GM21825 (cell line): ENCODE results near the gene GJE1.

Experiments used
- ATAC-seq: cut with Tn5 transposase; IDR thresholded peaks from one replicate; pipeline ENCODE4 v1.9.1; 2021; ENCODE audit warnings: mild to moderate bottlenecking, moderate library complexity; ENCODE audit not compliant: unreplicated experiment

GJE1 gene

GRCh38 chr6:142162780-142163179 is 30.1 kb downstream of the GJE1 start:
- no peak for ATAC-seq

GRCh38 chr6:142165227-142165626 is 32.5 kb downstream of the GJE1 start:
- no peak for ATAC-seq

- ATAC-seq: no peak
Observed at GRCh38 chr6:142167071-142167470, 34.3 kb downstream of the GJE1 start.

- ATAC-seq: no peak
Observed at GRCh38 chr6:142167486-142167885, 34.8 kb downstream of the GJE1 start.

GRCh38 chr6:142171351-142171750 is 38.6 kb downstream of the GJE1 start:
- no peak for ATAC-seq

GRCh38 chr6:142172758-142173157 is 40.0 kb downstream of the GJE1 start:
- ATAC-seq: no peak

GRCh38 chr6:142173980-142174379 is 41.3 kb downstream of the GJE1 start:
- no peak for ATAC-seq

GRCh38 chr6:142174703-142175102 is 42.0 kb downstream of the GJE1 start:
- ATAC-seq: no peak

- no peak for ATAC-seq
Observed at GRCh38 chr6:142178129-142178528, 45.4 kb downstream of the GJE1 start.

GRCh38 chr6:142182004-142182403 is 49.3 kb downstream of the GJE1 start:
- no peak for ATAC-seq

GRCh38 chr6:142183351-142183750 is 50.6 kb downstream of the GJE1 start:
- no peak for ATAC-seq

- no peak for ATAC-seq
Observed at GRCh38 chr6:142184307-142184706, 51.6 kb downstream of the GJE1 start.
